PC-9 (cell line): Measurements from ENCODE around the gene GTF3C1. TPM values are rescaled to one million over a fixed set of nuclear protein-coding genes. Genes with fewer than 3 reads are reported as not detected.

Experiments used
- BruUV-seq: library from RNA; stranded (reverse); fragments of 400-500 nt; replicated peaks from 2 replicates; lab custom pipeline; 2021; lab: Mats Ljungman, UMichigan
- CTCF ChIA-PET: fragments of 300-600 bp; sonication (Branson Sonifier 250); formaldehyde crosslinking; loops from one replicate; lab custom pipeline; 2022; ENCODE audit warnings: antibody characterized with exemption; lab: Charles Lee
- POLR2A ChIA-PET: fragments of 300-600 bp; sonication (Branson Sonifier 250); formaldehyde crosslinking; loops from one replicate; lab custom pipeline; 2022; ENCODE audit warnings: antibody characterized with exemption; ENCODE audit not compliant: unreplicated experiment; lab: Charles Lee
- DNase-seq, 2 experiments: peaks; one replicate each; pipeline versions ENCODE4 v3.0.0 to v3.0.0-alpha.2; 2015 to 2022; ENCODE audit warnings: mixed read lengths in 1 of 2
- H2AFZ ChIP-seq: fragments of 200-600 bp; sonication (generic); 2 replicates; pipeline ENCODE4 v1.8.1; 2017; ENCODE audit warnings: antibody characterized with exemption
- H3F3A ChIP-seq: fragments of 200-600 bp; sonication (generic); 2 replicates; pipeline ENCODE4 v1.8.1; 2017; ENCODE audit warnings: antibody characterized with exemption, mild to moderate bottlenecking, low read depth; ENCODE audit not compliant: insufficient read depth
- H3K27ac ChIP-seq: fragments of 200-600 bp; sonication (generic); 2 replicates; pipeline ENCODE4 v1.6.1; 2016; ENCODE audit warnings: mixed run types
- H3K27me3 ChIP-seq: fragments of 200-600 bp; sonication (generic); 2 replicates; pipeline ENCODE4 v1.6.1; 2016; ENCODE audit warnings: low read depth, mixed run types; ENCODE audit not compliant: insufficient read depth
- H3K36me3 ChIP-seq: fragments of 200-600 bp; sonication (generic); 2 replicates; pipeline ENCODE4 v1.6.1; 2016; ENCODE audit warnings: low read depth, mixed run types
- H3K4me1 ChIP-seq: fragments of 200-600 bp; sonication (generic); replicated peaks from 2 replicates; pipeline ENCODE4 v1.6.1; 2016; ENCODE audit warnings: mixed run types; ENCODE audit not compliant: insufficient read depth
- H3K4me2 ChIP-seq: fragments of 200-600 bp; sonication (generic); 2 replicates; pipeline ENCODE4 v1.6.1; 2017; ENCODE audit warnings: mixed run types
- H3K4me3 ChIP-seq: fragments of 200-600 bp; sonication (generic); 2 replicates; pipeline ENCODE4 v1.6.1; 2016; ENCODE audit warnings: mixed run types
- H3K79me2 ChIP-seq: fragments of 200-600 bp; sonication (generic); 2 replicates; pipeline ENCODE4 v1.6.1; 2017; ENCODE audit warnings: low read depth, mixed run types
- H3K9me2 ChIP-seq: fragments of 200-600 bp; sonication (generic); 2 replicates; pipeline ENCODE4 v1.8.1; 2017; ENCODE audit warnings: mild to moderate bottlenecking; ENCODE audit not compliant: insufficient read depth
- H3K9me3 ChIP-seq: fragments of 200-600 bp; sonication (generic); 2 replicates; pipeline ENCODE4 v1.8.1; 2016; ENCODE audit warnings: low read depth; ENCODE audit not compliant: insufficient read depth
- H4K20me1 ChIP-seq: fragments of 200-600 bp; sonication (generic); 2 replicates; pipeline ENCODE4 v1.8.1; 2017; ENCODE audit not compliant: insufficient read depth
- EZH2 ChIP-seq: fragments of 200-600 bp; sonication (generic); IDR thresholded peaks from 2 replicates; pipeline ENCODE4 v1.8.0; 2017; ENCODE audit warnings: antibody characterized with exemption, low read depth
- intact Hi-C: fragments of 100-400 bp; cut with micrococcal nuclease; formaldehyde crosslinking; loops from one replicate; pipeline ENCODE4 v1.10.0; 2022; ENCODE audit not compliant: unreplicated experiment
- total RNA-seq: library from RNA; stranded (reverse); gene quantifications from 2 replicates; pipeline ENCODE4 v1.2.3, GENCODE V29; 2021
- TF ChIP-seq, protein P1 (sequence below): fragments of 200-600 bp; sonication (generic); conservative IDR thresholded peaks from 2 replicates; pipeline ENCODE4 v1.6.1; 2017; ENCODE audit warnings: mixed run types, antibody characterized with exemption, mild to moderate bottlenecking, moderate library complexity

The GTF3C1 gene
- total RNA-seq, 1 experiment from 2014 or later: 118 TPM

DNA sequence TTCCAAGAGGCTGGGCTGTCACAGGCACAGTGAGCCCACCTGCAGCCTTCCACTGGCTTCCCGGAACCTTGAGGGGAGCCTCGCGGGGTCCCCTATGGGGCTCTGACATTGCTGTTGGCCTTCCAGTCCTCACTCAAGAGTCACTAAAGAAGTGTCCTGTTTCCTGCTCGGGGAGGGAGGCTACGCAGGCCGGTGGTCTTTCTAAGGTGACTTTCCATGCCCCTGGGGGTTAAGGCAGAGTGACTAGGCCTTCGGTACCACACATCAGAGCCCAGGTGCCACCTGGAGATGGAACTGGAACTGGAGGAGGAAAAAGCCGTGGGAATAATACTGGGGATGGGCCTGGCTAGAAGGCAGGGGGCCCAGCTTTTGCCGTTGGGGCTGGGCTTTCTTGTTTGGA, 75.7 kb downstream of the GTF3C1 start:
- H3K4me2 ChIP-seq: no peak overlapping the region
- H2AFZ ChIP-seq: no peak overlapping the region
- no peaks in the 10 kb centered on the region for H3F3A ChIP-seq
- peaks cover 5% of the 10 kb centered on the region; the same call in 1 of the 2 replicates for H4K20me1 ChIP-seq
- no peak overlapping the region for H3K27ac ChIP-seq
- no peaks in the 10 kb centered on the region for H3K27me3 ChIP-seq
- CTCF ChIA-PET: no interaction called here
- POLR2A ChIA-PET: no interaction called here
- BruUV-seq: no TSS peak
- DNase-seq: no peak
- no peaks in the 10 kb centered on the region for H3K4me1 ChIP-seq
- no peaks in the 10 kb centered on the region for H3K79me2 ChIP-seq
- H3K9me2 ChIP-seq: no peaks in the 10 kb centered on the region
- no peaks in the 10 kb centered on the region for H3K9me3 ChIP-seq
- H3K4me3 ChIP-seq: no peak overlapping the region
- intact Hi-C loops: no loop called here
- no peak for TF ChIP-seq EZH2
- TF ChIP-seq, protein P1, sequence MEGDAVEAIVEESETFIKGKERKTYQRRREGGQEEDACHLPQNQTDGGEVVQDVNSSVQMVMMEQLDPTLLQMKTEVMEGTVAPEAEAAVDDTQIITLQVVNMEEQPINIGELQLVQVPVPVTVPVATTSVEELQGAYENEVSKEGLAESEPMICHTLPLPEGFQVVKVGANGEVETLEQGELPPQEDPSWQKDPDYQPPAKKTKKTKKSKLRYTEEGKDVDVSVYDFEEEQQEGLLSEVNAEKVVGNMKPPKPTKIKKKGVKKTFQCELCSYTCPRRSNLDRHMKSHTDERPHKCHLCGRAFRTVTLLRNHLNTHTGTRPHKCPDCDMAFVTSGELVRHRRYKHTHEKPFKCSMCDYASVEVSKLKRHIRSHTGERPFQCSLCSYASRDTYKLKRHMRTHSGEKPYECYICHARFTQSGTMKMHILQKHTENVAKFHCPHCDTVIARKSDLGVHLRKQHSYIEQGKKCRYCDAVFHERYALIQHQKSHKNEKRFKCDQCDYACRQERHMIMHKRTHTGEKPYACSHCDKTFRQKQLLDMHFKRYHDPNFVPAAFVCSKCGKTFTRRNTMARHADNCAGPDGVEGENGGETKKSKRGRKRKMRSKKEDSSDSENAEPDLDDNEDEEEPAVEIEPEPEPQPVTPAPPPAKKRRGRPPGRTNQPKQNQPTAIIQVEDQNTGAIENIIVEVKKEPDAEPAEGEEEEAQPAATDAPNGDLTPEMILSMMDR: no peak
- H3K36me3 ChIP-seq: peaks cover 28% of the 10 kb centered on the region

DNA sequence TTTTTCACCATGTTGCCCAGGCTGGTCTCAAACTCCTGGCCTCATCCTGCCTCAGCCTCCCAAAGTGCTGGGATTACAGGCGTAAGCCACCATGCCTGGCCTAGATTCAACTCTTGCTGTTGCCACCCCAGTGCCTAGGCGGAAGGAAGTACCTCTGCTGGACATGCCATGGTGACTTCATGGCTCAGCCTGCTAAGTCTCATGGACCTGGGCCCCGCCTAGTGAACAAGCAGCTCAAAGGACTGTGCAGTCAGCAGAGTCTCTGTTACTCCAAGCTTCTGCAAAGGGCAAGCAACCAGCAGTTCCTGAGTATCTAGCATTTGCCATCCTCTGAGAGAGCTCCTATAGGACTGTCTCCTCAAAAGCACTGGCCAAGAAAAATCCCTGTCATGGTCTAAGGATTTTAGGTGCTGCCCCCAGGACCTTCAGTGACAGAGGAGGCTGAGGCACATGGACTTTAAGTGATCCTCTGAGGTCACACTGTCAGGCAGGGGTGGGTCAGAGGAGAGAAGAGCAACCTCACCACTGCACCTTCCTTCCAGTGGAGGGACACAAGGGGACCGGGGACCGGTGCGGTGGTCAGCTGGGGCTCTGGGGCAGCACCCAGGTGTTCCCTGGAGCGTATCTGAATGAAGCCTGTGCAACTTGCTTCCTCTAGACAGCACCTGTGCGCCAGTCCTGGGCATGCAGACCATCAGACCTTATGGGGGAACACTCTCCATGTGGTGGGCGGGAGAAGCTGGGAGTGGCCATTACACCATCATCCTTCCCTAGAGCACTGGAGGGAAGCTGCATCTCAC, 76.4 kb downstream of the GTF3C1 start:
- Histone ChIP-seq H3K9me2 (no peaks in the 10 kb centered on the region), H3K36me3 (peaks cover 23% of the 10 kb centered on the region), H4K20me1 (peaks cover 5% of the 10 kb centered on the region; the same call in 1 of the 2 replicates), H3K9me3 (no peaks in the 10 kb centered on the region), H3K79me2 (no peaks in the 10 kb centered on the region), H3K27ac (no peak overlapping the region), H2AFZ (no peak overlapping the region), H3K27me3 (no peaks in the 10 kb centered on the region), H3K4me1 (no peaks in the 10 kb centered on the region), H3K4me2 (no peak overlapping the region), H3F3A (no peaks in the 10 kb centered on the region), H3K4me3 (no peak overlapping the region)
- POLR2A ChIA-PET: no interaction called here
- CTCF ChIA-PET: no interaction called here
- no TSS peak for BruUV-seq
- TF ChIP-seq, protein P1: no peak
- no peak for TF ChIP-seq EZH2
- intact Hi-C loops: no loop called here
- no peak for DNase-seq

DNA sequence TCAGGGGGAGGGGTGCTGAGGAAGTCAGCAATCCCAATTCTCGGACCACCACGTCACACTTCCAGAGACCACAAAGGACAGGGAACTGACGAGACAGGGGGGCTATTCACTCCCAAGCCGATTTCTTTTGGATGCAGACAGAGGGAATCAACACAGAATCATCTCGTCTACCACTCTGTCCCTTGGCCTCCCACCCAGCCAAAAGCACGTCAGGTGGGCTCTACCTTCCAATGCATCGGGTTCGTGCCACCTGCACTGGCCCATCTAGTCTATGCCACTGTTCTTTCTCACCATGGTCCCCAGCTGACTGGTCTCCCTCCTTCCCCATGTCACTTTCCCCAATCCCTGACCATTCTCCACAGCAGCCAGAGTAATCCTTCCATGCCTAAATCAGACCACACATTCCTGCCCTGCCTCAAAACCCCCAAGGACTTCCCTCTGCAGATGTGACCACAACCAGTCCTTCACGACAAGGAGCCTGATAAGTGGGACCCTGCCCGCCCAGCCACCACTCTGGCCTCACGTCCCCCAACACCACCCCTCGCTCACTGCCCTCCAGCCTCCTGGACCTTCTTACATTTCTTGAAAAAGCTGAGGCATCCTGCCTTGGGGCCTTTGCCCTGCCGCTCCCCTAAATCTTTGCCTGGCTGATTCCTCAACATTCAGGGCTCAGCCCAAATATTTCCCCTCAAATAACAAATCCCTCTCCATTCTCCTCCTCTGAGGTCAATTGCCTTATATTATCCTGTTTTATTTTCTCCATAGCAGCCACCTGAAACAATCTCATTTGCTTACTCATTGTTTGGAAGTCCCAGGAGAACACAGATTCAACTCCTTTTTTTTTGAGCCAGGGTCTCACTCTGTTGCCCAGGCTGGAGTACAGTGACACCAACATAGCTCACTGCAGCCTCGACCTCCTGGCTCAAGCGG, 77.4 kb downstream of the GTF3C1 start:
- peaks cover 5% of the 10 kb centered on the region; the same call in 1 of the 2 replicates for H4K20me1 ChIP-seq
- DNase-seq: no peak
- H3K4me1 ChIP-seq: no peaks in the 10 kb centered on the region
- POLR2A ChIA-PET: no interaction called here
- CTCF ChIA-PET: interaction anchor here (0.5 kb wide), 1 partner anchor 634 kb away, joined by 3 read pairs; no protein-coding TSS in a partner anchor
- TF ChIP-seq, protein P1: no peak
- no peak for TF ChIP-seq EZH2
- no peaks in the 10 kb centered on the region for H3K9me2 ChIP-seq
- H2AFZ ChIP-seq: no peak overlapping the region
- no peak overlapping the region for H3K4me2 ChIP-seq
- H3K79me2 ChIP-seq: no peaks in the 10 kb centered on the region
- intact Hi-C loops: no loop called here
- no peak overlapping the region for H3K27ac ChIP-seq
- H3K36me3 ChIP-seq: peaks cover 21% of the 10 kb centered on the region
- no peaks in the 10 kb centered on the region for H3K27me3 ChIP-seq
- BruUV-seq: no TSS peak
- no peak overlapping the region for H3K4me3 ChIP-seq
- H3F3A ChIP-seq: no peaks in the 10 kb centered on the region
- H3K9me3 ChIP-seq: no peaks in the 10 kb centered on the region
